Esophagus squamous epithelium (tissue), 5 donors: ENCODE data around the gene DRD3. TPM values are rescaled to one million over a fixed set of nuclear protein-coding genes. Genes with fewer than 3 reads are reported as not detected.

Source experiments
- DNase-seq: peaks from one replicate; lab custom pipeline; 2025; lab: John Stamatoyannopoulos, UW
- H3K27ac ChIP-seq, 4 donors: fragments of 200-600 bp; sonication (generic); one replicate each; pipeline ENCODE4 v1.5.1; 2016 to 2019; ENCODE audit warnings: mild to moderate bottlenecking in 1 of 4
- H3K27me3 ChIP-seq, 4 donors: fragments of 200-600 bp; sonication (generic); 1 replicate in 3 of 4; 2 replicates in 1 of 4; pipeline versions ENCODE4 v1.5.1 to v1.6.0; 2017 to 2021; ENCODE audit warnings: antibody characterized with exemption in 1 of 4
- H3K36me3 ChIP-seq, 3 donors: fragments of 200-600 bp; sonication (generic); one replicate each; pipeline ENCODE4 v1.5.1; 2016 to 2019
- H3K4me1 ChIP-seq, 3 donors: fragments of 200-600 bp; sonication (generic); one replicate each; pipeline ENCODE4 v1.5.1; 2017 to 2019
- H3K4me3 ChIP-seq, 4 donors: fragments of 200-600 bp; sonication (generic); 1 replicate in 3 of 4; 2 replicates in 1 of 4; pipeline ENCODE4 v1.5.1; 2016 to 2019; ENCODE audit warnings: mild to moderate bottlenecking in 2 of 4, moderate library complexity in 1 of 4
- H3K9me3 ChIP-seq, 3 donors: fragments of 200-600 bp; sonication (generic); one replicate each; pipeline ENCODE4 v1.5.1; 2016 to 2019
- POLR2A ChIP-seq, 4 donors: fragments of 450-650 bp; IDR thresholded peaks; one replicate each; pipeline ENCODE4 v1.6.1; 2017; ENCODE audit warnings: antibody characterized with exemption in 4 of 4, mild to moderate bottlenecking in 4 of 4, moderate library complexity in 3 of 4
- WGBS, 2 donors: methylation state at CpG; one replicate each; pipeline ENCODE4 v1.1.5; 2018; 5-methylcytosine and 5-hydroxymethylcytosine counted together
- intact Hi-C: fragments of 100-400 bp; cut with DNase I; formaldehyde crosslinking; loops from one replicate; pipeline ENCODE4 v1.15.0; 2022
- total RNA-seq, 4 donors: library from RNA; depleted of rRNA; stranded (reverse); fragments of >200 nt; gene quantifications; one replicate each; pipeline ENCODE4 v1.1.0, GENCODE V29; 2016
- TF ChIP-seq, protein P1 (sequence below), 6 experiments: fragments of 450-650 bp in 4 of 6; fragments of 200-600 bp in 2 of 6; sonication (generic) in 2 of 6; IDR thresholded peaks; one replicate each; pipeline ENCODE4 v1.5.1; 2016 to 2019; ENCODE audit warnings: antibody characterized with exemption in 6 of 6, mild to moderate bottlenecking in 4 of 6, moderate library complexity in 4 of 6
- donor health status: DM: yes; HTN: yes; CAD: no.

DRD3 gene
- total RNA-seq, 4 donors from 2014 or later, result not detected

DNA sequence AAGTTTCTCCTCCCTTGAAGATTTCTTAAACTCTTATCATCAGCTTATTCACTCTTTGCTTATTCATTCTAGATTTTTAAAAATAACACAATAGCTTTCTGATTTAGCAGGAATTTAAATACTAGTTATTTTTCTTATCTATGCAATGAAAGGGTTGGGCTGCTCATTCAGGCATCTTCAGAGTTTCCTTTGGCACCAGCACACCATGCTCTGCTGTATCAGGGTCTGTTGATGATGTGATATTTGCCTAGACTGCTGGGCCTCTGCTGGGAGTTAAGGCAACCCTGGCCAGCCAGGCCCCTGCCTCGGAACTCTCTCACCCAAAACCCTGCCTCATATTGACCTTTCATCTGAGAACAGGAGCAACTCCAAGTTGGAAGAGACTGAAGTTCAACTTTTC, 35.0 kb downstream of the DRD3 start:
- Histone ChIP-seq H3K9me3 (no peaks in the 10 kb centered on the region), H3K27ac (no peak overlapping the region), H3K4me3 (no peak overlapping the region), H3K27me3 (no peaks in the 10 kb centered on the region), H3K36me3 (no peaks in the 10 kb centered on the region), H3K4me1 (peaks cover 0 to 13% (median 0%) of the 10 kb centered on the region in 3 donors)
- TF ChIP-seq, protein P1, sequence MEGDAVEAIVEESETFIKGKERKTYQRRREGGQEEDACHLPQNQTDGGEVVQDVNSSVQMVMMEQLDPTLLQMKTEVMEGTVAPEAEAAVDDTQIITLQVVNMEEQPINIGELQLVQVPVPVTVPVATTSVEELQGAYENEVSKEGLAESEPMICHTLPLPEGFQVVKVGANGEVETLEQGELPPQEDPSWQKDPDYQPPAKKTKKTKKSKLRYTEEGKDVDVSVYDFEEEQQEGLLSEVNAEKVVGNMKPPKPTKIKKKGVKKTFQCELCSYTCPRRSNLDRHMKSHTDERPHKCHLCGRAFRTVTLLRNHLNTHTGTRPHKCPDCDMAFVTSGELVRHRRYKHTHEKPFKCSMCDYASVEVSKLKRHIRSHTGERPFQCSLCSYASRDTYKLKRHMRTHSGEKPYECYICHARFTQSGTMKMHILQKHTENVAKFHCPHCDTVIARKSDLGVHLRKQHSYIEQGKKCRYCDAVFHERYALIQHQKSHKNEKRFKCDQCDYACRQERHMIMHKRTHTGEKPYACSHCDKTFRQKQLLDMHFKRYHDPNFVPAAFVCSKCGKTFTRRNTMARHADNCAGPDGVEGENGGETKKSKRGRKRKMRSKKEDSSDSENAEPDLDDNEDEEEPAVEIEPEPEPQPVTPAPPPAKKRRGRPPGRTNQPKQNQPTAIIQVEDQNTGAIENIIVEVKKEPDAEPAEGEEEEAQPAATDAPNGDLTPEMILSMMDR (IDR thresholded peaks at IDR 0.05), result no peak
- no peak for TF ChIP-seq POLR2A (IDR thresholded peaks at IDR 0.05)
- WGBS, 2 donors, result 50 to 100% methylated on average over 1 of the region's 1 CpG
- intact Hi-C loops, result no loop called here
- DNase-seq, result no peak

DNA sequence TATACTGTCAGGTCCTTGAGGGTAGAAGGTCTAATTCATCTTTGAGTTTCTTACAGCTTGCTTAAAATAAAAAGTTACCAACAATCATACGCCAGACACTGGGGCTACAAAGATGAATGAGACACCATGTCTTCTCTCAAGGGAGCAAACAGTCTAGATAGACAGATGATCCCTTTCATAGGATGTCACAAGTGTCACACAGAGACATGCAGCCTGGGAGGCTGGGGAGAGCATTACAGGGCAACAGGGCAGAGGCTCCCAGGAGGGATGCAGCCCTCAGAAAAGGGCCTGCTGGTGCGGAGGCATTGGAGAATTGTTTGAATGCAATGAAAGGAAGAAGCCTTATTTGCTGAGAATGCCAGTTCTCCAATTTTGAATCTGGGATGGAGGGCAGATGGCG, 39.0 kb downstream of the DRD3 start:
- intact Hi-C loops, result no loop called here
- no peak overlapping the region for H3K4me3 ChIP-seq
- H3K36me3 ChIP-seq, result no peaks in the 10 kb centered on the region
- peaks cover 0 to 6% (median 0%) of the 10 kb centered on the region in 3 donors for H3K4me1 ChIP-seq
- no peak for DNase-seq
- H3K9me3 ChIP-seq, result no peaks in the 10 kb centered on the region
- H3K27me3 ChIP-seq, result no peaks in the 10 kb centered on the region
- TF ChIP-seq, protein P1 (IDR thresholded peaks at IDR 0.05), result no peak
- no peak for TF ChIP-seq POLR2A (IDR thresholded peaks at IDR 0.05)
- H3K27ac ChIP-seq, result no peak overlapping the region
- 88 to 89% methylated on average over 3 of the region's 3 CpGs for WGBS, 2 donors

DNA sequence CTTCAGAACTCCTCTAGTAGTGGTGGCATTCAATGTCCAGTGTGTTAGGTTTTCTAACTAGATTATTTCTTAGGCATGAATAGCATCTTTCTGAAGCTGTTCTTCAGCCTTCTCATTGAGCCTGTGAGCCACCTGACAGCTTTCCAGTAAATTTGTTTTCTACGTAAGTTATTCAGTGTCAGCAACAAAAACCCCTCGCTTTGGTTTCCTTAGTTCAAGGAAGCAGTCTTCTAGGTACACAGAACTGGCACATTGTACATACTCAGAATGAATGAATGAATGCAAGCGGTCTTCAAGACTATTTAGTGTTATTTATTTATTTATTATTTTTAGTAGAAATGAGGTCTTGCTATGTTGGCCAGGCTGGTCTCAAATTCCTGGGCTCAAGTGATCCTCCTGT, 44.9 kb downstream of the DRD3 start:
- no peaks in the 10 kb centered on the region for H3K4me1 ChIP-seq
- H3K9me3 ChIP-seq, result no peaks in the 10 kb centered on the region
- no peak for DNase-seq
- H3K27me3 ChIP-seq, result no peaks in the 10 kb centered on the region
- intact Hi-C loops, result no loop called here
- no peaks in the 10 kb centered on the region for H3K36me3 ChIP-seq
- WGBS, 2 donors, result 71 to 77% methylated on average over 3 of the region's 3 CpGs
- TF ChIP-seq, protein P1 (IDR thresholded peaks at IDR 0.05), result no peak
- TF ChIP-seq POLR2A (IDR thresholded peaks at IDR 0.05), result no peak
- H3K4me3 ChIP-seq, result no peak overlapping the region
- H3K27ac ChIP-seq, result no peak overlapping the region

DNA sequence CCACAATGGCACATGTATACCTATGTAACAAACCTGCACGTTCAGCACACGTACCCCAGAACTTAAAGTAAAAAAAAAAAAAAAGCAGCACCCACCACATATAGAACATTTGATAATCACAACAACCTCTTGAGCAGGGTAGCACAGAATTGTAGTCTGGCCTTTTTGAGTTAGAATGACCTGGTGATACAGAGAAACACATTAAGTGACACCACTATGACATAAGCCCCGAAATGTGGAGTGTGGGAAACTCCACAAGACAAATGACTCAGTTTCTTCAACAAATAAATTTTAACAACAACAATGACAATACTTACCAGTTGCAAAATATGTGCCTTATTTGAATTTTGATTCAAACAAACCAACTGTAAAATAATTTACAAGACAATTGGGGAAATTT, 46.4 kb downstream of the DRD3 start:
- Histone ChIP-seq H3K36me3 (no peaks in the 10 kb centered on the region), H3K4me3 (no peak overlapping the region), H3K9me3 (no peaks in the 10 kb centered on the region), H3K4me1 (no peaks in the 10 kb centered on the region), H3K27ac (no peak overlapping the region), H3K27me3 (no peaks in the 10 kb centered on the region)
- DNase-seq, result no peak
- WGBS, 2 donors, result 84 to 93% methylated on average over 3 of the region's 3 CpGs
- no peak for TF ChIP-seq POLR2A (IDR thresholded peaks at IDR 0.05)
- TF ChIP-seq, protein P1 (IDR thresholded peaks at IDR 0.05), result no peak
- intact Hi-C loops, result no loop called here

DNA sequence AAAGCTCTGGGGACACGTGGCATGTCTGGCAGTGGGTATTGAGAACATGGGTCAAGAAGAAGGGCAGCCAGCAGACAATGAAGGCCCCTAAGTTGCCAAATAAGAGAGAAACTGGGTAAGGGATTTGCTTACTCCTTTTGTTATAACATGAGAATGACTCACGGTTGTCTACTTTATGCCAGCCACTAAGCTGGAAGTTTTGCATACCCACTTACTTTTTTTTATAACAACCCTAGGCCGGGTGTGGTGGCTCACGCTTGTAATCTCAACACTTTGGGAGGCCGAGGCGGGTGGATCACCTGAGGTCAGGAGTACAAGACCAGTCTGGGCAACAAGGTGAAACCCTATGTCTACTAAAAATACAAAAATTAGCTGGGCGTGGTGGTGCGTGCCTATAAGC, 50.0 kb downstream of the DRD3 start:
- WGBS, 2 donors, result 62 to 76% methylated on average over 6 to 8 of the region's 8 CpGs
- Histone ChIP-seq H3K9me3 (no peaks in the 10 kb centered on the region), H3K36me3 (no peaks in the 10 kb centered on the region), H3K4me1 (no peaks in the 10 kb centered on the region), H3K4me3 (no peak overlapping the region), H3K27ac (no peak overlapping the region), H3K27me3 (no peaks in the 10 kb centered on the region)
- no peak for DNase-seq
- TF ChIP-seq POLR2A (IDR thresholded peaks at IDR 0.05), result no peak
- intact Hi-C loops, result no loop called here

DNA sequence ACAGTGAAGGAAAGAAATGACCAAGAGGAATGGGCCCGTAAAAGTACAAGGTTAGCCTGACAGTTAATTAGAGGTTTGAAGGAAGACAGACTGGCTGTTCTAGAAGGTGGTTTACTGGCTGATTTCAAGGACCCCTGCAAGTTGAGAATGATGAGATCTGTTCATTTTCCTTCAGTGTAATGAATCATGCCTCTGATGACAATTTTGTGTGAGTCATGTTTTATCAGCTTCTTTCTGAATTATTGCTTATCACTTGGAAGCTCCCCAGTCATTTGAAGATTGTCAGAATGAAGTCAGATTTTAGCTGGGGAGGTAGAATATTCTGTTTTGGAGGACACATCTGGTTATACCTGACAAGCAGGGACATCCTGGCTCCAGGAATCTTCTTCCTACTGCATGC, 50.6 kb downstream of the DRD3 start:
- H3K36me3 ChIP-seq, result no peaks in the 10 kb centered on the region
- no peak overlapping the region for H3K27ac ChIP-seq
- intact Hi-C loops, result no loop called here
- no peaks in the 10 kb centered on the region for H3K27me3 ChIP-seq
- no peak for TF ChIP-seq POLR2A (IDR thresholded peaks at IDR 0.05)
- TF ChIP-seq, protein P1 (IDR thresholded peaks at IDR 0.05), result no peak
- no peak overlapping the region for H3K4me3 ChIP-seq
- no peaks in the 10 kb centered on the region for H3K4me1 ChIP-seq
- no peaks in the 10 kb centered on the region for H3K9me3 ChIP-seq
- no peak for DNase-seq
- WGBS, 2 donors, result 83 to 95% methylated on average over 1 of the region's 1 CpG
